Neural progenitor cell (in vitro differentiated cells): ENCODE data around the gene KCNQ1. TPM values are rescaled to one million over a fixed set of nuclear protein-coding genes. Genes with fewer than 3 reads are reported as not detected.

Experiments used
- DNase-seq: peaks from one replicate; pipeline ENCODE4 v3.0.0-alpha.2; 2016; ENCODE audit warnings: low spot score
- H2AFZ ChIP-seq: fragments of 200-600 bp; sonication (generic); replicated peaks from 2 replicates; pipeline ENCODE4 v1.6.1; 2016; ENCODE audit warnings: antibody characterized with exemption
- H3F3A ChIP-seq: fragments of 200-600 bp; sonication (generic); 2 replicates; pipeline ENCODE4 v1.6.1; 2016; ENCODE audit warnings: antibody characterized with exemption, low read depth
- H3K27ac ChIP-seq: fragments of 200-600 bp; sonication (generic); 2 replicates; pipeline ENCODE4 v1.5.1; 2016; ENCODE audit warnings: mild to moderate bottlenecking
- H3K27me3 ChIP-seq: fragments of 200-600 bp; sonication (generic); 2 replicates; pipeline ENCODE4 v1.6.1; 2016; ENCODE audit warnings: mild to moderate bottlenecking, moderate library complexity
- H3K36me3 ChIP-seq: fragments of 200-600 bp; sonication (generic); 2 replicates; pipeline ENCODE4 v1.5.1; 2016
- H3K4me1 ChIP-seq: fragments of 200-600 bp; sonication (generic); 2 replicates; pipeline ENCODE4 v1.6.1; 2016; ENCODE audit warnings: mixed run types
- H3K4me2 ChIP-seq: fragments of 200-600 bp; sonication (generic); 2 replicates; pipeline ENCODE4 v1.6.1; 2016
- H3K4me3 ChIP-seq: fragments of 200-600 bp; sonication (generic); 2 replicates; pipeline ENCODE4 v1.5.1; 2016
- H3K79me2 ChIP-seq: fragments of 200-600 bp; sonication (generic); 2 replicates; pipeline ENCODE4 v1.6.1; 2016; ENCODE audit warnings: low read depth
- H3K9ac ChIP-seq: fragments of 200-600 bp; sonication (generic); 2 replicates; pipeline ENCODE4 v1.6.1; 2016
- H3K9me3 ChIP-seq: fragments of 200-600 bp; sonication (generic); 2 replicates; pipeline ENCODE4 v1.5.1; 2016; ENCODE audit warnings: low read depth
- H4K20me1 ChIP-seq: fragments of 200-600 bp; sonication (generic); 2 replicates; pipeline ENCODE4 v1.6.1; 2016; ENCODE audit warnings: low read depth
- H3K27ac Mint-ChIP-seq: 3 replicates; pipeline ENCODE4 v1.8.0; 2021; ENCODE audit warnings: mixed read lengths
- H3K27me3 Mint-ChIP-seq: 2 replicates; pipeline ENCODE4 v1.8.0; 2022; ENCODE audit warnings: low read depth, mild to moderate bottlenecking, inconsistent platforms, moderate library complexity, mixed read lengths; ENCODE audit not compliant: insufficient read depth
- H3K36me3 Mint-ChIP-seq: 3 replicates; pipeline ENCODE4 v1.8.0; 2021; ENCODE audit warnings: mixed read lengths
- H3K4me1 Mint-ChIP-seq: 3 replicates; pipeline ENCODE4 v1.8.0; 2021; ENCODE audit warnings: mixed read lengths
- H3K4me3 Mint-ChIP-seq: 3 replicates; pipeline ENCODE4 v1.8.0; 2021; ENCODE audit warnings: mild to moderate bottlenecking, moderate library complexity, mixed read lengths
- H3K9me3 Mint-ChIP-seq: 3 replicates; pipeline ENCODE4 v1.8.0; 2020; ENCODE audit warnings: mixed read lengths
- CTCF ChIP-seq: fragments of 200-600 bp; sonication (generic); IDR thresholded peaks from 2 replicates; pipeline ENCODE4 v1.5.1; 2017; ENCODE audit warnings: antibody characterized with exemption, mild to moderate bottlenecking
- EZH2 ChIP-seq: fragments of 200-600 bp; sonication (generic); IDR thresholded peaks from 2 replicates; pipeline ENCODE4 v1.6.1; 2017; ENCODE audit warnings: antibody characterized with exemption, mild to moderate bottlenecking, moderate library complexity
- EZH2phosphoT487 ChIP-seq: fragments of 200-600 bp; sonication (generic); IDR thresholded peaks from 2 replicates; pipeline ENCODE4 v1.6.1; 2017; ENCODE audit warnings: antibody characterized with exemption
- total RNA-seq: library from RNA; depleted of rRNA; stranded (reverse); fragments of >200 nt; gene quantifications from 2 replicates; pipeline ENCODE4 v1.2.3, GENCODE V29; 2015; ENCODE audit warnings: low replicate concordance

The KCNQ1 gene
- total RNA-seq, 1 donor from 2014 or later: 0.11 TPM

- Histone ChIP-seq H3K9ac (no peak overlapping the region), H3K36me3 (no peaks in the 10 kb centered on the region), H3K4me3 (no peak overlapping the region), H3K27me3 (peaks cover 5% of the 10 kb centered on the region), H3K9me3 (no peaks in the 10 kb centered on the region), H3K27ac (no peak overlapping the region), H3K4me2 (no peak overlapping the region), H2AFZ (no peak overlapping the region), H4K20me1 (no peaks in the 10 kb centered on the region), H3K79me2 (no peaks in the 10 kb centered on the region), H3K4me1 (no peaks in the 10 kb centered on the region), H3F3A (no peaks in the 10 kb centered on the region)
- TF ChIP-seq EZH2: no peak
- no peak for TF ChIP-seq CTCF
- no peak for TF ChIP-seq EZH2phosphoT487
- Mint-ChIP-seq H3K4me3 (no peak overlapping the region), H3K27ac (no peak overlapping the region), H3K4me1 (no peaks in the 10 kb centered on the region), H3K27me3 (peaks cover 6% of the 10 kb centered on the region), H3K36me3 (no peaks in the 10 kb centered on the region), H3K9me3 (no peaks in the 10 kb centered on the region)
- no peak for DNase-seq
Measured at GRCh38 chr11:2577031-2577990, 132.5 kb downstream of the KCNQ1 start.

GRCh38 chr11:2577991-2578928 lies 133.5 kb downstream of the KCNQ1 start:
- Mint-ChIP-seq H3K27ac (no peak overlapping the region), H3K4me1 (peaks cover 3% of the 10 kb centered on the region), H3K27me3 (peaks cover 7% of the 10 kb centered on the region), H3K36me3 (no peaks in the 10 kb centered on the region), H3K4me3 (no peak overlapping the region), H3K9me3 (no peaks in the 10 kb centered on the region)
- Histone ChIP-seq H4K20me1 (no peaks in the 10 kb centered on the region), H3K4me2 (no peak overlapping the region), H3K36me3 (no peaks in the 10 kb centered on the region), H3K9ac (no peak overlapping the region), H3K4me3 (no peak overlapping the region), H3F3A (no peaks in the 10 kb centered on the region), H2AFZ (no peak overlapping the region), H3K4me1 (no peaks in the 10 kb centered on the region), H3K27ac (no peak overlapping the region), H3K79me2 (no peaks in the 10 kb centered on the region), H3K9me3 (no peaks in the 10 kb centered on the region), H3K27me3 (peaks cover 5% of the 10 kb centered on the region)
- TF ChIP-seq EZH2phosphoT487: no peak
- no peak for TF ChIP-seq CTCF
- no peak for TF ChIP-seq EZH2
- no peak for DNase-seq

GRCh38 chr11:2578929-2579270 lies 134.1 kb downstream of the KCNQ1 start:
- no peaks in the 10 kb centered on the region for H3K36me3 ChIP-seq
- no peak overlapping the region for H3K4me2 ChIP-seq
- H3K9ac ChIP-seq: no peak overlapping the region
- DNase-seq: no peak
- peaks cover 5% of the 10 kb centered on the region for H3K27me3 ChIP-seq
- H3K4me3 ChIP-seq: no peak overlapping the region
- H3K4me1 ChIP-seq: no peaks in the 10 kb centered on the region
- H3K27ac ChIP-seq: no peak overlapping the region
- no peaks in the 10 kb centered on the region for H3F3A ChIP-seq
- Mint-ChIP-seq H3K36me3 (no peaks in the 10 kb centered on the region), H3K27me3 (peaks cover 7% of the 10 kb centered on the region), H3K4me1 (peaks cover 3% of the 10 kb centered on the region), H3K9me3 (no peaks in the 10 kb centered on the region), H3K4me3 (no peak overlapping the region), H3K27ac (no peak overlapping the region)
- no peaks in the 10 kb centered on the region for H3K9me3 ChIP-seq
- no peaks in the 10 kb centered on the region for H4K20me1 ChIP-seq
- no peaks in the 10 kb centered on the region for H3K79me2 ChIP-seq
- TF ChIP-seq CTCF: no peak
- TF ChIP-seq EZH2: no peak
- H2AFZ ChIP-seq: no peak overlapping the region
